KMS-11 (cell line): ENCODE results near the gene OR7A17.

Source experiments
- H2AFZ ChIP-seq: fragments of 200-600 bp; sonication (generic); 2 replicates; pipeline ENCODE4 v1.6.1; 2016; ENCODE audit warnings: antibody characterized with exemption, mixed run types, low read depth
- H3K27ac ChIP-seq: fragments of 200-600 bp; sonication (generic); 2 replicates; pipeline ENCODE4 v1.6.1; 2016; ENCODE audit warnings: mild to moderate bottlenecking, mixed run types
- H3K27me3 ChIP-seq: fragments of 200-600 bp; sonication (generic); 2 replicates; pipeline ENCODE4 v1.6.1; 2017; ENCODE audit warnings: mild to moderate bottlenecking, low read depth, mixed run types, moderate library complexity; ENCODE audit not compliant: insufficient read depth
- H3K36me3 ChIP-seq: fragments of 200-600 bp; sonication (generic); 2 replicates; pipeline ENCODE4 v1.6.1; 2017; ENCODE audit warnings: mild to moderate bottlenecking, mixed run types; ENCODE audit not compliant: insufficient read depth
- H3K4me1 ChIP-seq: fragments of 200-600 bp; sonication (generic); 2 replicates; pipeline ENCODE4 v1.6.1; 2016; ENCODE audit warnings: mild to moderate bottlenecking, low read depth, mixed run types; ENCODE audit not compliant: poor library complexity, severe bottlenecking
- H3K4me2 ChIP-seq: fragments of 200-600 bp; sonication (generic); 2 replicates; pipeline ENCODE4 v1.7.0; 2016; ENCODE audit warnings: mild to moderate bottlenecking, mixed run types
- H3K4me3 ChIP-seq: fragments of 200-600 bp; sonication (generic); IDR thresholded peaks from 2 replicates; pipeline ENCODE4 v1.6.1; 2017; ENCODE audit warnings: low read depth, low read length, mixed read lengths; ENCODE audit not compliant: insufficient read depth
- H3K79me2 ChIP-seq: fragments of 200-600 bp; sonication (generic); 2 replicates; pipeline ENCODE4 v1.6.1; 2016; ENCODE audit warnings: low read depth, mixed run types; ENCODE audit not compliant: insufficient read depth
- H3K9ac ChIP-seq: fragments of 200-600 bp; sonication (generic); 2 replicates; pipeline ENCODE4 v1.6.1; 2016; ENCODE audit warnings: mild to moderate bottlenecking, mixed run types
- H4K20me1 ChIP-seq: fragments of 200-600 bp; sonication (generic); 2 replicates; pipeline ENCODE4 v1.6.1; 2016; ENCODE audit warnings: mild to moderate bottlenecking, mixed run types; ENCODE audit not compliant: insufficient read depth
- CTCF ChIP-seq: fragments of 200-600 bp; sonication (generic); conservative IDR thresholded peaks from 2 replicates; pipeline ENCODE4 v1.6.1; 2017; ENCODE audit warnings: low read depth, mild to moderate bottlenecking, antibody characterized with exemption, low read length, moderate library complexity, mixed read lengths

OR7A17 gene

GRCh38 chr19:14886032-14886431, at the start of gene OR7A17:
Gene OR7A17, minus strand, starts transcription at chr19:14886132. Its CDS starts 4,777 bp downstream, at chr19:14881355.
- Histone ChIP-seq H3K27ac (no peak within 1 kb of the TSS), H3K9ac (no peak within 1 kb of the TSS), H3K27me3 (no peaks in the 10 kb centered on the region), H3K79me2 (no peaks in the 10 kb centered on the region), H3K36me3 (no peaks in the 10 kb centered on the region), H2AFZ (no peak within 1 kb of the TSS), H4K20me1 (no peaks in the 10 kb centered on the region), H3K4me1 (no peaks in the 10 kb centered on the region), H3K4me2 (no peak within 1 kb of the TSS), H3K4me3 (no peak within 1 kb of the TSS)
- TF ChIP-seq CTCF: no peak

- Histone ChIP-seq H3K4me1 (no peaks in the 10 kb centered on the region), H3K27me3 (no peaks in the 10 kb centered on the region; the same call in 1 of the 2 replicates), H3K36me3 (no peaks in the 10 kb centered on the region), H3K4me3 (no peak overlapping the region), H2AFZ (no peak overlapping the region), H3K27ac (no peak overlapping the region), H4K20me1 (no peaks in the 10 kb centered on the region), H3K79me2 (no peaks in the 10 kb centered on the region), H3K9ac (no peak overlapping the region), H3K4me2 (no peak overlapping the region)
- no peak for TF ChIP-seq CTCF
Observed at GRCh38 chr19:14933506-14933905, 47.6 kb upstream of the OR7A17 start.

GRCh38 chr19:14916848-14917247, 30.9 kb upstream of the OR7A17 start:
- Histone ChIP-seq H3K4me2 (no peak overlapping the region), H3K27ac (no peak overlapping the region), H2AFZ (no peak overlapping the region), H3K27me3 (peaks cover 3% of the 10 kb centered on the region; the same call in 1 of the 2 replicates), H3K36me3 (no peaks in the 10 kb centered on the region), H3K79me2 (no peaks in the 10 kb centered on the region), H3K4me1 (no peaks in the 10 kb centered on the region), H3K9ac (no peak overlapping the region), H3K4me3 (no peak overlapping the region), H4K20me1 (no peaks in the 10 kb centered on the region)
- no peak for TF ChIP-seq CTCF

GRCh38 chr19:14915116-14915515, 29.2 kb upstream of the OR7A17 start:
- Histone ChIP-seq H3K79me2 (no peaks in the 10 kb centered on the region), H3K4me2 (no peak overlapping the region), H3K27ac (no peak overlapping the region), H3K36me3 (no peaks in the 10 kb centered on the region), H3K27me3 (peaks cover 3% of the 10 kb centered on the region; the same call in 1 of the 2 replicates), H3K4me1 (no peaks in the 10 kb centered on the region), H2AFZ (no peak overlapping the region), H3K4me3 (no peak overlapping the region), H3K9ac (no peak overlapping the region), H4K20me1 (no peaks in the 10 kb centered on the region)
- no peak for TF ChIP-seq CTCF
